AG10803 (cell line): ENCODE data around the gene KDM1A.

Experiments
- DNase-seq: peaks from one replicate; pipeline ENCODE4 v3.0.0; 2010; ENCODE audit warnings: low read depth
- H3K4me3 ChIP-seq: 2 replicates; pipeline ENCODE4 v1.5.1; 2011; ENCODE audit warnings: mild to moderate bottlenecking, low read length, control low read depth
- TF ChIP-seq, protein P1 (sequence below): conservative IDR thresholded peaks from 2 replicates; pipeline ENCODE4 v1.5.1; 2011; ENCODE audit warnings: mild to moderate bottlenecking, low read length, control low read depth, inconsistent platforms

Gene KDM1A

DNA sequence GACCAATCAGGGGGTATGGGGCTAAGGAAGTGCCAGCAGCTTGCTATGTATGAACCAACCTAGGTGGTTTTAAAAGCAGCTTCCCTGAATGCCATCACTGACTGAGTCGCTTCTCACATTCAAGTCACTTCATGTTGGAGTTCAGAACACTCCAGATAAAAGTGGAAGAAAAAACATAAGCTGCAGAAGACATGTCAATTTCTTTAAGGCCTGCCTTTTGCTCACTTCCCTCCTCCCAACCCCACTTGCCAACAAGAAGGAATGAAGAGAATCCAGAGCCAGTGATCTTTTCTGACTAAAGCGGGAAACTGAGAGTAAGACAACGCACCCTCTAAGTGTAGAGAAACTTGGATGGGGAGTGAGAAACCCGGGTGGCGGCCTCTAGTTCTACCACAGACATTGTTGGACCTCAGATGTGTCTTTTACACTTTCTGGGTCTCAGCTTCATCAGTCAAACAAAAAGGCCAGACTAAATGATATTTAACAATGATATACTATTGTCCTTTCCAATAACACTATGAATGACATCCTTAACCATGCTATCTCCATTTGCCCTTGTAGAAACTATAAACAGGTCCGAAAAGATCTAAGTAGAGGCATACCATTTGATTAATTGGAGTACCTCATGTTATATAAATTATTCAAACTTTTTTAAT is 95.3 kb downstream of the KDM1A start:
- TF ChIP-seq, protein P1, sequence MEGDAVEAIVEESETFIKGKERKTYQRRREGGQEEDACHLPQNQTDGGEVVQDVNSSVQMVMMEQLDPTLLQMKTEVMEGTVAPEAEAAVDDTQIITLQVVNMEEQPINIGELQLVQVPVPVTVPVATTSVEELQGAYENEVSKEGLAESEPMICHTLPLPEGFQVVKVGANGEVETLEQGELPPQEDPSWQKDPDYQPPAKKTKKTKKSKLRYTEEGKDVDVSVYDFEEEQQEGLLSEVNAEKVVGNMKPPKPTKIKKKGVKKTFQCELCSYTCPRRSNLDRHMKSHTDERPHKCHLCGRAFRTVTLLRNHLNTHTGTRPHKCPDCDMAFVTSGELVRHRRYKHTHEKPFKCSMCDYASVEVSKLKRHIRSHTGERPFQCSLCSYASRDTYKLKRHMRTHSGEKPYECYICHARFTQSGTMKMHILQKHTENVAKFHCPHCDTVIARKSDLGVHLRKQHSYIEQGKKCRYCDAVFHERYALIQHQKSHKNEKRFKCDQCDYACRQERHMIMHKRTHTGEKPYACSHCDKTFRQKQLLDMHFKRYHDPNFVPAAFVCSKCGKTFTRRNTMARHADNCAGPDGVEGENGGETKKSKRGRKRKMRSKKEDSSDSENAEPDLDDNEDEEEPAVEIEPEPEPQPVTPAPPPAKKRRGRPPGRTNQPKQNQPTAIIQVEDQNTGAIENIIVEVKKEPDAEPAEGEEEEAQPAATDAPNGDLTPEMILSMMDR: no peak
- H3K4me3 ChIP-seq: no peak overlapping the region
- peak; percentile 32 for DNase-seq

GRCh38 chr1:23116216-23116836 is 97.1 kb downstream of the KDM1A start:
- TF ChIP-seq, protein P1: no peak
- DNase-seq: no peak
- H3K4me3 ChIP-seq: no peak overlapping the region

GRCh38 chr1:23116921-23117699 is 97.8 kb downstream of the KDM1A start:
- DNase-seq: no peak
- TF ChIP-seq, protein P1: no peak
- H3K4me3 ChIP-seq: no peak overlapping the region

GRCh38 chr1:23118407-23118806 is 99.1 kb downstream of the KDM1A start:
- H3K4me3 ChIP-seq: no peak overlapping the region

DNA sequence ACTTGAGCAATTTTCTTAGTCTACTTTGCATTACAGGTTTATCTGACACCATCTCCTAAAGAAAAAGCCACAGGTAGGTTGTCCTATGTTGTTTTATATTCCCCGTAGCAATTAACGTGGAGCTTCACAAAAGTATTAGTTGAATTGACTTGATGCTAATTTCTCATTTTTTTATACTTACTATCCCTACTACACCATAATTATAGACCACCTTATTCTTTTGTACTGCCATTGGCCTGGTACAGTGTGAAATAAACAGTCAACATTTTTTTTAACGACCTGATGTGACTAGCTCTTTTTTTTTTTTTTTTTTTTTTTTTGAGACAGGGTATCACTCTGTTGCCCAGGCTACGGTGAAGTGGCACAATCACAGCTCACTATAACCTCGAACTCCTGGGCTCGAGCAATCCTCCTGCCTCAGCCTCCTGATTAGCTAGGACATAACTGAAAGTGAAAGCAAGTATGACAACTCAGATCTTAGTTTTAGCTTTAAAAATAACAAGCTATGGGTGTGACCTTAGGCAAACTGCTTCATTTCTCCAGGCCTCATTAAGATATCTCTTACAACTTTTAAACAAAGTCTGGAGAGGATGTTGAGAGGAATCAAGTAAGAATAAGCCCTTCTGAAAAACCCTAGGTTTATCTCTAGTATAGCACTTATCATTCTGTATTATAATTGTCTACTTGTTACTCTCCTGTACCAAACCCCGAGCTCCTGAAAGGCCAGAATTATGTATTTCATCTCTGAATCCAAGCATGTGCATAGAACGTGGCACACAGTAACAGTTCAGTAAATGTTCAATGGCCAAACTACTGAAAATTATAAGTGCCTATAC is 99.9 kb downstream of the KDM1A start:
- DNase-seq: no peak
- TF ChIP-seq, protein P1: no peak
- peak overlapping the region; percentile 8 for H3K4me3 ChIP-seq

More at GRCh38 chr1:23118407-23118806, 99.1 kb downstream of the KDM1A start:
- DNase-seq: no peak
- TF ChIP-seq, protein P1: no peak

GRCh38 chr1:23120383-23120782 is 101.1 kb downstream of the KDM1A start:
- no peak for DNase-seq
- H3K4me3 ChIP-seq: no peak overlapping the region
- TF ChIP-seq, protein P1: no peak
